ENCODE results near the gene SPHKAP.
"Not testable (repeated sequence)": the region's sequence is repeated elsewhere in the genome, so short reads cannot be mapped to it uniquely, and the experiment has no call there.

DNA sequence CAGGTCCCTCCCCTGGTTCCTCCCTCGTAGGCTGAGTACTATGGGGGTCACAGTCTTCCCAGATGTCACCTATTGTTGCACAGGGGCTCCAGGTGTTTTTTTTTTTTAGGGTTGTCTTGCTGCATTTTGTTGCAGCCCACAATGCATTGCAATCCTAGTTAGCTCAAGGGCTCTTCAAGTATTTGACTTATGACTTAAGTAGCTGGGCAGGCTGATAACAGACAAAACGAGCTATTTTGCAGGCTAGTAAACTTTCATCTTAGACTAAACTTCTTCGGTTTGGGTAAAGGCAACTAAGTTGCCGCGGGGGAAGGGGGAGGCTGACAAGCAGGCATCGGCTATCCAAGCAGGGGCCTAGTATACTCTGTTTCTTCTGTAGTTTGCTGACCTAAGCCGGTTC lies 245.2 kb downstream of the SPHKAP start:
- TF ChIP-seq, protein P1, sequence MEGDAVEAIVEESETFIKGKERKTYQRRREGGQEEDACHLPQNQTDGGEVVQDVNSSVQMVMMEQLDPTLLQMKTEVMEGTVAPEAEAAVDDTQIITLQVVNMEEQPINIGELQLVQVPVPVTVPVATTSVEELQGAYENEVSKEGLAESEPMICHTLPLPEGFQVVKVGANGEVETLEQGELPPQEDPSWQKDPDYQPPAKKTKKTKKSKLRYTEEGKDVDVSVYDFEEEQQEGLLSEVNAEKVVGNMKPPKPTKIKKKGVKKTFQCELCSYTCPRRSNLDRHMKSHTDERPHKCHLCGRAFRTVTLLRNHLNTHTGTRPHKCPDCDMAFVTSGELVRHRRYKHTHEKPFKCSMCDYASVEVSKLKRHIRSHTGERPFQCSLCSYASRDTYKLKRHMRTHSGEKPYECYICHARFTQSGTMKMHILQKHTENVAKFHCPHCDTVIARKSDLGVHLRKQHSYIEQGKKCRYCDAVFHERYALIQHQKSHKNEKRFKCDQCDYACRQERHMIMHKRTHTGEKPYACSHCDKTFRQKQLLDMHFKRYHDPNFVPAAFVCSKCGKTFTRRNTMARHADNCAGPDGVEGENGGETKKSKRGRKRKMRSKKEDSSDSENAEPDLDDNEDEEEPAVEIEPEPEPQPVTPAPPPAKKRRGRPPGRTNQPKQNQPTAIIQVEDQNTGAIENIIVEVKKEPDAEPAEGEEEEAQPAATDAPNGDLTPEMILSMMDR (conservative IDR thresholded peaks at IDR 0.05; ENCODE audit: low read length), result not testable (repeated sequence)
- not testable (repeated sequence) for TF ChIP-seq EZH2phosphoT487 (IDR thresholded peaks at IDR 0.05; ENCODE audit: borderline replicate concordance)

All from Loucy (cell line).